B cell (primary cell): Measurements from ENCODE around the gene TSG101. TPM values are rescaled to one million over a fixed set of nuclear protein-coding genes. Genes with fewer than 3 reads are reported as not detected.

ENCODE experiments used
- ATAC-seq: fragments of 200-7000 bp; cut with Tn5 transposase; one replicate; pipeline ENCODE4 v1.10.0; 2021; ENCODE audit warnings: low read depth, mild to moderate bottlenecking, moderate number of reproducible peaks, moderate library complexity
- CTCF ChIA-PET: fragments of 350-600 bp; sonication (Branson Sonifier 250); formaldehyde crosslinking; loops from one replicate; lab custom pipeline; 2021; ENCODE audit warnings: antibody characterized with exemption, inconsistent platforms; lab: Charles Lee
- POLR2A ChIA-PET: fragments of 350-600 bp; sonication (Branson Sonifier 250); formaldehyde crosslinking; loops from one replicate; lab custom pipeline; 2021; ENCODE audit warnings: antibody characterized with exemption; lab: Charles Lee
- DNase-seq: peaks from one replicate; pipeline ENCODE4 v3.0.0; 2013
- H2AFZ ChIP-seq: 2 replicates; pipeline ENCODE4 v1.6.1; 2012; ENCODE audit warnings: mild to moderate bottlenecking, low read depth, low read length; ENCODE audit not compliant: insufficient read depth, poor library complexity, severe bottlenecking
- H3K27ac ChIP-seq, 2 donors: 1 replicate in 1 of 2; 2 replicates in 1 of 2; pipeline ENCODE4 v1.5.1; 2012 to 2013; ENCODE audit warnings: low read length in 2 of 2, mild to moderate bottlenecking in 2 of 2, moderate library complexity in 1 of 2
- H3K27me3 ChIP-seq, 4 experiments: fragments of 200-600 bp in 1 of 4; sonication (generic) in 1 of 4; replicated peaks in 1 of 4; 1 replicate in 2 of 4; 2 replicates in 2 of 4; pipeline versions ENCODE4 v1.6.1 to v1.7.0; 2013 to 2016; ENCODE audit warnings: low read length in 3 of 4, mild to moderate bottlenecking in 2 of 4, mixed read lengths in 1 of 4, moderate library complexity in 1 of 4; ENCODE audit not compliant: insufficient read depth in 4 of 4, control insufficient read depth in 3 of 4; ENCODE audit errors: control extremely low read depth in 1 of 4
- H3K36me3 ChIP-seq, 2 experiments: replicated peaks in 1 of 2; 1 replicate in 1 of 2; 2 replicates in 1 of 2; pipeline versions ENCODE4 v1.6.1 to v1.7.1; 2013; ENCODE audit warnings: low read length in 1 of 2; ENCODE audit not compliant: insufficient read depth in 2 of 2, control insufficient read depth in 1 of 2; ENCODE audit errors: control extremely low read depth in 1 of 2, extremely low read depth in 1 of 2
- H3K4me1 ChIP-seq, 2 donors: fragments of 200-600 bp in 1 of 2; sonication (generic) in 1 of 2; 1 replicate in 1 of 2; 2 replicates in 1 of 2; pipeline versions ENCODE4 v1.5.1 to v1.6.1; 2013 to 2017; ENCODE audit warnings: low read length in 2 of 2; ENCODE audit not compliant: control insufficient read depth in 2 of 2, insufficient read depth in 2 of 2
- H3K4me2 ChIP-seq: replicated peaks from 2 replicates; pipeline ENCODE3; 2012; ENCODE audit warnings: mild to moderate bottlenecking, low read depth, low read length; ENCODE audit not compliant: poor library complexity, severe bottlenecking
- H3K4me3 ChIP-seq, 5 experiments: fragments of 200-600 bp in 1 of 5; sonication (generic) in 1 of 5; 1 replicate in 3 of 5; 2 replicates in 2 of 5; pipeline versions ENCODE4 v1.5.1 to v1.7.0; 2011 to 2016; ENCODE audit warnings: low read length in 4 of 5, mild to moderate bottlenecking in 4 of 5, low read depth in 2 of 5, control low read depth in 1 of 5, moderate library complexity in 1 of 5; ENCODE audit not compliant: insufficient read depth in 1 of 5; ENCODE audit errors: control extremely low read depth in 1 of 5, extremely low read depth in 1 of 5
- H3K79me2 ChIP-seq: fragments of 200-600 bp; sonication (generic); one replicate; pipeline ENCODE4 v1.6.0; 2016; ENCODE audit warnings: low read length; ENCODE audit not compliant: control insufficient read depth, insufficient read depth
- H3K9ac ChIP-seq: fragments of 200-600 bp; sonication (generic); 2 replicates; pipeline ENCODE4 v1.6.1; 2017; ENCODE audit warnings: mild to moderate bottlenecking, low read length, moderate library complexity
- H3K9me3 ChIP-seq, 3 donors: one replicate each; pipeline versions ENCODE4 v1.6.1 to v1.7.1; 2013; ENCODE audit warnings: low read length in 2 of 3; ENCODE audit not compliant: control insufficient read depth in 2 of 3, insufficient read depth in 1 of 3; ENCODE audit errors: control extremely low read depth in 1 of 3
- H4K20me1 ChIP-seq: 2 replicates; pipeline ENCODE4 v1.6.0; 2012; ENCODE audit warnings: mild to moderate bottlenecking, low read length; ENCODE audit not compliant: insufficient read depth, control insufficient read depth, poor library complexity, severe bottlenecking
- H3K27ac Mint-ChIP-seq: one replicate; pipeline ENCODE4 v1.8.0; 2021; ENCODE audit warnings: mixed read lengths
- H3K27me3 Mint-ChIP-seq: one replicate; pipeline ENCODE4 v1.8.0; 2021; ENCODE audit warnings: mixed read lengths
- H3K4me1 Mint-ChIP-seq: one replicate; pipeline ENCODE4 v1.8.0; 2021; ENCODE audit warnings: mixed read lengths
- H3K4me3 Mint-ChIP-seq: one replicate; pipeline ENCODE4 v1.8.0; 2021; ENCODE audit warnings: mixed read lengths
- H3K9me3 Mint-ChIP-seq: one replicate; pipeline ENCODE4 v1.8.0; 2022; ENCODE audit warnings: mixed read lengths; ENCODE audit not compliant: insufficient read depth
- CTCF ChIP-seq: fragments of 200-600 bp; IDR thresholded peaks from one replicate; pipeline ENCODE4 v1.8.0; 2022; ENCODE audit warnings: antibody characterized with exemption, mild to moderate bottlenecking
- EZH2 ChIP-seq: IDR thresholded peaks from 2 replicates; pipeline ENCODE4 v1.6.1; 2012; ENCODE audit warnings: borderline replicate concordance, low read depth, mild to moderate bottlenecking, moderate library complexity, low read length; ENCODE audit not compliant: insufficient read depth, poor library complexity, severe bottlenecking
- WGBS: methylation state at CpG from one replicate; pipeline ENCODE4 v1.1.5; 2013; ENCODE audit warnings: missing lambda C conversion rate; ENCODE audit not compliant: insufficient coverage; 5-methylcytosine and 5-hydroxymethylcytosine counted together
- intact Hi-C: fragments of 100-400 bp; cut with micrococcal nuclease; formaldehyde crosslinking; loops from one replicate; pipeline ENCODE4 v1.10.0; 2022
- polyA plus RNA-seq: library from polyadenylated mRNA; depleted of rRNA; stranded (reverse); fragments of >200 nt; gene quantifications from 2 replicates; pipeline ENCODE4 v1.2.3, GENCODE V29; 2012
- total RNA-seq, 2 donors: library from RNA; stranded (reverse); fragments of 120-200 nt in 1 of 2; gene quantifications; 1 replicate in 1 of 2; 2 replicates in 1 of 2; pipeline versions ENCODE4 v1.2.3 to v1.2.4, GENCODE V29; 2013 to 2022

The TSG101 gene
- total and polyA plus RNA-seq, 2 donors (not counting 1 experiment from before 2014, with no cell fraction given) = 50.9 to 56.5 TPM

GRCh38 chr11:18490319-18490718 lies 36.4 kb downstream of the TSG101 start:
- WGBS = 88% methylated on average over 1 of the region's 1 CpG
- POLR2A ChIA-PET = no interaction called here
- CTCF ChIA-PET = no interaction called here

More at GRCh38 chr11:18490319-18490718, 36.4 kb downstream of the TSG101 start:
- Histone ChIP-seq H3K36me3 (peaks cover 1 to 53% of the 10 kb centered on the region in 2 experiments), H3K27me3 (no peaks in the 10 kb centered on the region), H2AFZ (no peak overlapping the region), H3K9me3 (no peaks in the 10 kb centered on the region), H3K9ac (no peak overlapping the region), H3K27ac (no peak overlapping the region), H3K4me2 (no peak overlapping the region), H3K4me1 (peaks cover 0 to 2% of the 10 kb centered on the region in 2 donors), H3K4me3 (no peak overlapping the region), H4K20me1 (peaks cover 5% of the 10 kb centered on the region), H3K79me2 (peaks cover 6% of the 10 kb centered on the region)
- Mint-ChIP-seq H3K9me3 (no peaks in the 10 kb centered on the region), H3K4me1 (peaks cover 4% of the 10 kb centered on the region), H3K4me3 (no peak overlapping the region), H3K27me3 (no peaks in the 10 kb centered on the region), H3K27ac (no peak overlapping the region)
- DNase-seq = no peak
- intact Hi-C loops = no loop called here
- no peak for ATAC-seq
- TF ChIP-seq CTCF (no peak), EZH2 (no peak)
